GM12873 (cell line): ENCODE data around the gene ERCC1.

Experiments
- TF ChIP-seq, protein P1 (sequence below): IDR thresholded peaks from 2 replicates; pipeline ENCODE4 v1.5.1; 2012; ENCODE audit warnings: low read depth, mild to moderate bottlenecking, moderate library complexity, low read length, control low read depth; ENCODE audit not compliant: insufficient read depth; ENCODE audit errors: missing control alignments

Gene ERCC1

DNA sequence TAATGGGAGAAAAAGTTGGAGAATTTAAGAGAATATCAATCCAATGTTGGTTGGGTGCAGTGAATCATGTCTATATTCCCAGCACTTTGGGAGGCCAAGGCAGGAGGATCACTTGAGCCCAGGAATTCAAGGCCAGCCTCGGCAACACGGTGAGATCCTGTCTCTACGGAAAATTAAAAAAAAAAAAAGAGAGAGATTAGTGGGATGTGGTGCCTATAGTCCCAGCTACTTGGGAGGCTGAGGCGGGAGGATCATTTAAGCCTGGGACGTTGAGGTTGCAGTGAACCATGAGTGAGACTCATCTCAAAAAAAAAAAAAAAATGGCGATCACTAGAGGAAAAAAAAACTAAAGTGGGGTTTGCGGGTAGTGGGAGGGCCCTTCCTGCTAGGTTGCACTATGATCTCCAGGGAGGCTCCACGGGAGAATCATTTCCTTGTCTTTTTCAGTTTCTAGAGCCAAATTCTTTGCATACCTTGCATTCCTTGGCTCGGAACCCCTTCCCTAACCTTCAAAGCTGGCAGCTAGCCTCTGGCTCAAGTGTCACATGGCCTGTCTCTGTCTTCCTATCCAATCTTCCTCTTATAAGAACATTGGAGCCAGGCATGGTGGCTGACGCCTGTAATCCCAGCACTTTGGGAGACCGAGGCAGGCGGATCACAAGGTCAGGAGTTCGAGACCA lies 47.5 kb downstream of the ERCC1 start:
- TF ChIP-seq, protein P1, sequence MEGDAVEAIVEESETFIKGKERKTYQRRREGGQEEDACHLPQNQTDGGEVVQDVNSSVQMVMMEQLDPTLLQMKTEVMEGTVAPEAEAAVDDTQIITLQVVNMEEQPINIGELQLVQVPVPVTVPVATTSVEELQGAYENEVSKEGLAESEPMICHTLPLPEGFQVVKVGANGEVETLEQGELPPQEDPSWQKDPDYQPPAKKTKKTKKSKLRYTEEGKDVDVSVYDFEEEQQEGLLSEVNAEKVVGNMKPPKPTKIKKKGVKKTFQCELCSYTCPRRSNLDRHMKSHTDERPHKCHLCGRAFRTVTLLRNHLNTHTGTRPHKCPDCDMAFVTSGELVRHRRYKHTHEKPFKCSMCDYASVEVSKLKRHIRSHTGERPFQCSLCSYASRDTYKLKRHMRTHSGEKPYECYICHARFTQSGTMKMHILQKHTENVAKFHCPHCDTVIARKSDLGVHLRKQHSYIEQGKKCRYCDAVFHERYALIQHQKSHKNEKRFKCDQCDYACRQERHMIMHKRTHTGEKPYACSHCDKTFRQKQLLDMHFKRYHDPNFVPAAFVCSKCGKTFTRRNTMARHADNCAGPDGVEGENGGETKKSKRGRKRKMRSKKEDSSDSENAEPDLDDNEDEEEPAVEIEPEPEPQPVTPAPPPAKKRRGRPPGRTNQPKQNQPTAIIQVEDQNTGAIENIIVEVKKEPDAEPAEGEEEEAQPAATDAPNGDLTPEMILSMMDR: no peak

DNA sequence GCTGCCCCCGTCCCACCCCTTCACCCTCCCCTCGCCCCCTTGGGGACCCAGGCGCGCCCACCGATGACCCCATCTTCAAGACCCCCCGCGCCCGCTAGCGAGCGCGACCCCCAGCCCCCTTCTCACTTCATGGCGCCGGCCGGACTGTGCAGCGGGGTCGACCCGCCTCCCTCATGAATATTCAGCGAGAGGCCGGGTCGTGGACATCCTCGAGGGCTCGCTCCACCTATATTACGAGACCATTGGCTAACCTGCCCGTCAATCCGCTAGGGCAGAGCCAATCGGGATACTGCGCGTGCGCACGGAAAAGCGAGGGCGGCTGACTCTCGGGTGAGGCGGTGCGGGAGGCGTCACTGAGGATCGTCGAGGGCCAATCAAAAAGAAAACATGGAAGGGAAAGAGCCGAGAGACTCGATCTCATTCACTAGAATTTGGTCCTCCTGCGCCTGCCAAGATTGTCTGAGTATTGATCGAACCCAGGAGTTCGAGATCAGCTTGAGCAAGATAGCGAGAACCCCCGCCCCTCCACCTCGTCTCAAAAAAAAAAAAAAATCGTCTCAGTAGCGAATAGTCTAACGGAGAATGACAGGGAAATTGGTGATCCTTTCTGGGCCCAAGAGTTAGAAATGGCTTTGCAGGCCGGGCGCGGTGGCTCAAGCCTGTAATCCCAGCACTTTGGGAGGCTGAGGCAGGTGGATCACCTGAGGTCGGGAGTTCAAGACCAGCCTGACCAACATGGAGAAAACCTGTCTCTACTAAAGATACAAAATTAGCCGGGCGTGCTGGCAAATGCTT lies 53.1 kb downstream of the ERCC1 start, which contains the start of gene ERCC2:
ERCC2 (minus strand) TSS at position 164 of the 795 bp plus-strand sequence; CDS start at position 131, 33 bp downstream.
- TF ChIP-seq, protein P1: no peak

DNA sequence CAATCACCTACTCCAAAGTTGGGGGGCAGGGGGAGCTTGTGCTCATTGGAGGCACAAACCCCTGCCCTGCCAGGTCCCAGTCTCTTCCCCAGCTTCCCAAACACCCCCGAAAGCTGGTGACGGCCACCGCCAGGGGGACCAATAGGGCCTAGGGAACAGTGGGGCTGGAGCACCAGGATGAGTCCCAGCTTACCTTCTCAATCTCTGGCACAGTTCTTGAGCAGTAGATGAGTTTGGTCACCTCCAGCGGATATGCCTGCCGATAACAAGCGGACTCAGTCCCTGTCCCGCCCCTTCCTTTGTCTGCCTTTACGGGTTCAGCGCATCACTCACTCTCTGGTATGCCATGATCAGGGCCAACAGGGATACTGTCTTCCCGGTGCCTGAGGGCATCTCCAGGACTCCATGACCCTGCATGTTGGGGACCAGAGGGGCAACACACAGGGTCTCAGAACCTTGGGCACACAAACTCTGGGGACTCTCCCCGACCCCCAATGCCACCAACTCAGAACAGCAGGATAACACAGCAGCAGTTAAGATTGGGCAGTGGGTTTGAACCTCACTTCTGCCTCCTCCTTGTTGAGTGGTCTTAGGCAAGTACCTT lies 54.9 kb downstream of the ERCC1 start:
- TF ChIP-seq, protein P1: no peak

DNA sequence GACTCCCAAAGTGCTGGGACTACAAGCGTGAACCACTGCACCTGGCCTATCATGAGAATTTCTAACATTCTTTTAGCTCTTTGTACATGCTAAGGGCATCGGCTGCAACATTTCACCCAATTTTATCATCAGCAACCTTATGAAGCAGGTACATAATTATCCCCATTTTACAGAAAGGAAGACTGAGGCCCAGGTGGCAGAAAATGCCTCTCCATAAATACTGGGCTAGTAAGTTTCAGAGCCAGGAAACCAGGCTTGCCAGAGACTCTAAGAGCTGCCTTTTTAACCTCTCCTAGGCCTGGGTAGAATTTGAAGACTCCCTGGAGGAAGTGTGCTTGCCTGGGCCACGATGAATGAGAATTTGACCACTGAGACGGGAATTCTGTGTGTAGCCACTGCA lies 55.6 kb downstream of the ERCC1 start:
- TF ChIP-seq, protein P1: no peak

GRCh38 chr19:45364696-45365095 lies 59.0 kb downstream of the ERCC1 start:
- TF ChIP-seq, protein P1: no peak

DNA sequence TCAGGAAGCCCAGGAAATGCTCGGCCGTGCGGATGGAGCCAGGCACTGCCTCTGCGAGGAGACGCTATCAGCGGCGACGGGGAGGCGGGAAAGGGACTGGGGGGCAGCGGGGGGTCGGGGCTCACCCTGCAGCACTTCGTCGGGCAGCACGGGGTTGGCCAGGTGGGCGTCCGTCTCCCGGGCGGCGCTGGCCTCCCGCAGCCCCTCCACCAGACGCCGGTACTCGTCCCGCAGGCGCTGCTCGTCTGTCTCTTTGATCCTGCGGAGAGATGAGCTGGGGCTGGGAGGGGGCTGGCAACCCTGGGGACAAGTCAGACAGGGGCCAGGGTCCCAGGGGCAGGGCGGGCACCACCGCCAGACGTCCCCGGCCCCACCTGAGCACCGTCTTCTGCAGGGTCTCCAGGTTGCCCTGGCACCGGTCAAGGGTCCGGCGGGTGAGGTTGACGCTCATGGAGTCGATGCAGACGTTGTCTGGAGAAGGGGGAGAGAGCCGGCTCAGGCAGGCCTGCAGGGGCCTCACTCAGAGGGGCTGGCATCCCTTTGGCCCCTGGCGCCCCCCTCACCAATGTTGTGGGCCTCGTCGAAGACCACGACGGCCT lies 59.8 kb downstream of the ERCC1 start:
- TF ChIP-seq, protein P1: no peak

DNA sequence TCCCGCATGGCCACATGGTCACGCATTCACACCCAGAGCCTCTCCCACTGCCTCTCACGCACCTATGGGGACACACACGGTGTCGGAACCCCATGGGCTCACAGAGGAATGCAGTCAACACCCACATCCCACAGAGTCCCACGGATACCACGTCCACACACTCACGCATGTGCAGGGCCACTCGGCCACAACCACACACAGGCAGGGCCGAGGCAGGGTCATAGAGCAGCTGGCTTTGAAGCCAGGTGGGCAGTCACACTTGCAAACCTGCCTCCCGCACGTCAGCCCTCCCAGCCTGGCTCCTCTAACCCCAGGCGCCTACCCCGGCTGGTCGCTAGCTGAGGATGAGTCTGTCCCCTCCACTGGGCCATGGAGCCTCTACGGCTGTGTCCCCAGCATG lies 61.4 kb downstream of the ERCC1 start:
- TF ChIP-seq, protein P1: no peak
